ENCODE results near the gene H6PD. TPM values are rescaled to one million over a fixed set of nuclear protein-coding genes. Genes with fewer than 3 reads are reported as not detected.

The H6PD gene
- polyA plus RNA-seq, 4 donors = 35.6 to 57.0 (median 39.9) TPM

DNA sequence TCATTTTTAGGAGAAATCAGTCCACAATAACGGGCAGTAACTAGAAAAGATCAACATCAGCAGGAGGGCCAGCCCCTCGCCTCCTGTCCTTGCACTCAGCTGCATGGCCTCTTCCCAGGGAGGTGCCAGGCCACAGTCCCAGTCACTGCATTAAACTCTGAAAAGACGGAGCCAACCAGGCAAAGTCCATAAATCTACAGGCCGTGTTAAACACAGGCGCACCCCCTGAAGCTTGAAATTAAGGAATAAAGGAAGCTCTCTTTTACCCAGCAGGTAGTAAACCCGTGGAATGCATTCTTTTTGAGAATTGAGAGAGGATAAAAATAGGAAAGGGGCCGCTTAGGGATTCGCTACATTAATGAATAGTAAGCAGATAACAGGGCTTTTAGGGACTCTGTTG is 18.4 kb downstream of the H6PD start:
- no peak for DNase-seq (ENCODE audit: low read depth in 4 of 4, low spot score in 3 of 4)

DNA sequence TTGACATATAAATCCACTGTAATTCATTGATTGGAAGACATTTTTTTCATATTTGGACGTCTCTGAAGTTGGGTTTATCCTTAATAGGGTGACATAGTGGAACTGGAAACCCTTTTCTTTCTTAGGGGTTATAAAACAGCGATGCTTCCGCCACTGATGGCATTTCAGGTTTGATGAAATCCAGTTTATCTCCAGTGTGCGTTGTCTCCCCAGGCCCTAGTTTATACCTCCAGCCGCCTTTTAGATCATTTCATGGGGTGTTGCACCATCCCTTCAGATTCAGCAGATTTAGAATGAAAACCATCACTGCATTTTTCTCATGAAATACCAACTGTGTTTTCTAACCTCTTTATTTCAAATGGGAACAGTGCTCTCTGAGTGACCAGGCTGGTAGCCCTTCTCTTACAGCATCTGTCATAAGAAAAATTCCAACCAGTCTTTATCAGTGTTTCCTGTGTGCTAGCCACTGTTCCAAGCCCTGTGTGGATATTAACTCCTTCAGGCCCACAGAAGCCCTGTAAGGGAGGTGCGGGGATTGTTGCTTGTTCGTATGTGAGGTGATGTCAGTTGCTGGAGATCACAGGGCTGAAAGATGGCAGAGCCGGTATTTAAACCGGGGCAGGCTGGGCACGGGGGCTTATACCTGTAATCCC is 19.0 kb downstream of the H6PD start:
- DNase-seq (ENCODE audit: low read depth in 4 of 4, low spot score in 3 of 4) = no peak

DNA sequence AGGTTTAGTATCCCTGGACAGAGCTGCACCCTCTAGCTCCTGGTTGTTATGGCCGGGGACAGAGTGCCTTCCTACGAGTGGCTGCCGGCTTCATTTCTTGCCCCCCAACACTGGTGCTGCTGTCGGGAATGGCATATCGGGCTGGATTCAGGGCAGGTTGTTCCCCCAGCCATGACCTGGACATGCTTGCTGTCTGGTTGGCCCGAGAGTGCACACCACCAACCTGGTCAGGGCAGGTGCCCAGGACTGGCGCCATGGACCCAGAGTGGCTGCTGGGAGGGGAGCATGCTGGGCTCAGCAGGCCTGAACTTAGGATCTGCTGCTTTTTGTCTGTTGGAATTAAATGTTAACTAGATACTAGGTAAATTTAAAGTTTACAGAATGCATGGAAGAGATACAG is 21.8 kb downstream of the H6PD start:
- DNase-seq (ENCODE audit: low read depth in 4 of 4, low spot score in 3 of 4) = no peak

GRCh38 chr1:9257851-9258250 is 23.3 kb downstream of the H6PD start:
- no peak for DNase-seq (ENCODE audit: low read depth in 4 of 4, low spot score in 3 of 4)

- DNase-seq (ENCODE audit: low read depth in 4 of 4, low spot score in 3 of 4) = no peak
Observed at GRCh38 chr1:9258629-9259028, 24.1 kb downstream of the H6PD start.

DNA sequence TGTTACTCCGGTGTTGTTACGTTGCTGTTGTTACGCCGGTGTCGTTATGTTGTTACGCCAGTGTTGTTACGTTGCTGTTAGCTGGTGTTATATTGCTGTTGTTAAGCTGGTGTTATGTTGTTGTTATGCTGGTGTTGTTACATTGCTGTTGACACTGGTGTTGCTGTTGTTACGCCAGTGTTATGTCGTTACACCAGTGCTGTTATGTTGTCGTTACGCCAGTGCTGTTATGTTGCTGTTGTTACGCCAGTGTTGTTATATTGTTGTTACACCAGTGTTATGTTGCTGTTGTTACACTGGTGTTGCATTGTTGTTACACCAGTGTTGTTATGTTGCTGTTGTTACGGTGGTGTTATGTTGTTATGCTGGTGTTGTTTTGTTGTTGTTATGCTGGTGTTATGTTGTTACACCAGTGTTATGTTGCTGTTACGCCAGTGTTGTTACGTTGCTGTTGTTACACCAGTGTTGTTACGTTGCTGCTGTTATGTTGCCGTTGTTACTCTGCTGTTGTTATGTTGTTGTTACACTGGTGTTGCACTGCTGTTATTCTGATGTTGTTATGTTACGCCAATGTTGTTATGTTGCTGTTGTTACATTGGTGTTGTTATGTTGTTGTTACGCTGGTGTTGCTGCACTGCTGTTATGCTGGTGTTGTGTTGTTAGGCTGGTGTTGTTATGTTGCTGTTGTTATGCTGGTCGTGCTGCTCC is 25.6 kb downstream of the H6PD start:
- DNase-seq (ENCODE audit: low read depth in 4 of 4, low spot score in 3 of 4) = no peak

GRCh38 chr1:9261496-9261895 is 26.9 kb downstream of the H6PD start:
- DNase-seq (ENCODE audit: low read depth in 4 of 4, low spot score in 3 of 4) = no peak

GRCh38 chr1:9262096-9262986 is 27.8 kb downstream of the H6PD start:
- DNase-seq (ENCODE audit: low read depth in 4 of 4, low spot score in 3 of 4) = no peak

- no peak for DNase-seq (ENCODE audit: low read depth in 4 of 4, low spot score in 3 of 4)
Observed at GRCh38 chr1:9263276-9263855, 28.8 kb downstream of the H6PD start.

DNA sequence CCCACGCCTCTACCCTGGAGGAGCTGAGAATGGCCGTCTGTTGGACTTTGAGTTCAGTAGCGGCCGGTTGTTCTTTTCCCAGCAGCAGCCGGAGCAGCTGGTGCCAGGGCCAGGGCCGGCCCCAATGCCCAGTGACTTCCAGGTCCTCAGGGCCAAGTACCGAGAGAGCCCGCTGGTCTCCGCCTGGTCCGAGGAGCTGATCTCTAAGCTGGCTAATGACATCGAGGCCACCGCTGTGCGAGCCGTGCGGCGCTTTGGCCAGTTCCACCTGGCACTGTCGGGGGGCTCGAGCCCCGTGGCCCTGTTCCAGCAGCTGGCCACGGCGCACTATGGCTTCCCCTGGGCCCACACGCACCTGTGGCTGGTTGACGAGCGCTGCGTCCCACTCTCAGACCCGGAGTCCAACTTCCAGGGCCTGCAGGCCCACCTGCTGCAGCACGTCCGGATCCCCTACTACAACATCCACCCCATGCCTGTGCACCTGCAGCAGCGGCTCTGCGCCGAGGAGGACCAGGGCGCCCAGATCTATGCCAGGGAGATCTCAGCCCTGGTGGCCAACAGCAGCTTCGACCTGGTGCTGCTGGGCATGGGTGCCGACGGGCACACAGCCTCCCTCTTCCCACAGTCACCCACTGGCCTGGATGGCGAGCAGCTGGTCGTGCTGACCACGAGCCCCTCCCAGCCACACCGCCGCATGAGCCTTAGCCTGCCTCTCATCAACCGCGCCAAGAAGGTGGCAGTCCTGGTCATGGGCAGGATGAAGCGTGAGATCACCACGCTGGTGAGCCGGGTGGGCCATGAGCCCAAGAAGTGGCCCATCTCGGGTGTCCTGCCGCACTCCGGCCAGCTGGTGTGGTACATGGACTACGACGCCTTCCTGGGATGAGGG is 29.7 kb downstream of the H6PD start:
- no peak for DNase-seq (ENCODE audit: low read depth in 4 of 4, low spot score in 3 of 4)

DNA sequence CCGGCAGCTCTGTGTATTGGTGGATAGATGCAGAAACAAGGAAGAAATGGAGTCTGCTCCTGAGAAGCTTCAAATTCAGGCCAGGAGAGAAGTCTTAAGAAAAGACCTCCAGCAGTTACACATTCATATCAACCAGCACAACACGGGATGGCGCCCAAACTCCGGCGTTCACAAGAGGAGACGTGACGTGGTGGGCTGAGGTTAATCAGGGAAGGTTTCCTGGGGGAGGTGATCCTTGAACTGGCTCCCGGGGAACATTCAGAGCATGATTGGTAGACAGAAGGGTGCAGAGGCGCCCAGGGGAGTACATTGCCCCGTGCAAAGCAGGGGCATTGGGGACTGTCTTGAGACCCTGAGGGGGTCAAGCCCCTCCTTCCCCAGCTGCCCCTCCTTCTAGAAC is 30.5 kb downstream of the H6PD start:
- DNase-seq (ENCODE audit: low read depth in 4 of 4, low spot score in 3 of 4) = no peak

DNA sequence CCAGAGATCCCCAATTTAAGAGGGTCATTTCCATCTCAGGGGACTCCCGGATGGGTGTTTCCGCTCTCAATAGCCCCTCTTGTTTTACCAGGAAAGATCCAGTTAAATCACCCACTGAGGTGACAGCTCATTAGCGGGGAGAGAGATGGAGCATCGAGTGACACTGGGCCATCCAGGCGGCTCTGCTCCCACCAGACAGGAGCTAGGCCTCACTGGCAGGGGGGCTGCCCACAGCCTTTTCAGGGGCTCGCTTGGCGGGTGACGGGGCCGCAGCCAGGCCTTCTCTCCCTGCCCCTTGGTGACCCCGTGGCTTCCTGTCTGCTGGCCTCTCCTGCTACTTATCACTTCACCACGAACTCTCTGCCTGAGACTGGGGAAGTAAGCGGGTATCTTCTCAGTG is 31.4 kb downstream of the H6PD start:
- no peak for DNase-seq (ENCODE audit: low read depth in 4 of 4, low spot score in 3 of 4)

GRCh38 chr1:9267352-9267686 is 32.7 kb downstream of the H6PD start:
- no peak for DNase-seq (ENCODE audit: low read depth in 4 of 4, low spot score in 3 of 4)

GRCh38 chr1:9267827-9268581 is 33.4 kb downstream of the H6PD start:
- no peak for DNase-seq (ENCODE audit: low read depth in 4 of 4, low spot score in 3 of 4)

- DNase-seq (ENCODE audit: low read depth in 4 of 4, low spot score in 3 of 4) = no peak
Observed at GRCh38 chr1:9269078-9269501, 34.5 kb downstream of the H6PD start.

DNA sequence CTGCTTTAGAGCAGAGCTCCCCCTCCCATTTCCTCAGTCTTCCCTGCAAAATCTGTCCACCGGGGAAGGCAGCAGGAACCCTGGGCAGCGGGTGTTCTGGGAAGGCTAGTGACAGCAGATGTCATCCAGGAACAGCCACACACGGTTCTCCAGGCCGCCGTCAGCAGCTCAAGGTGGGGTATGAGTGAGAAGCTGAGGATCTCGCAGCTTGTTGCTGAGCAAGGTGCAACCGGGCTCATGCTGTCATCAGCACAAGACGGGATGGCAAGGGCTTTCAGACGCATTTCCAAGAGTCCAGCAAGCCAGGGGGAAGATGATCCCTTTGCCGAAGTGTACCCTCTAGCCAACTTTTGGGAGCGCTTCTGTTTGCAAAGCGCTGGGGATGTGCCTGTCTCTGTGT is 35.1 kb downstream of the H6PD start:
- no peak for DNase-seq (ENCODE audit: low read depth in 4 of 4, low spot score in 3 of 4)

DNA sequence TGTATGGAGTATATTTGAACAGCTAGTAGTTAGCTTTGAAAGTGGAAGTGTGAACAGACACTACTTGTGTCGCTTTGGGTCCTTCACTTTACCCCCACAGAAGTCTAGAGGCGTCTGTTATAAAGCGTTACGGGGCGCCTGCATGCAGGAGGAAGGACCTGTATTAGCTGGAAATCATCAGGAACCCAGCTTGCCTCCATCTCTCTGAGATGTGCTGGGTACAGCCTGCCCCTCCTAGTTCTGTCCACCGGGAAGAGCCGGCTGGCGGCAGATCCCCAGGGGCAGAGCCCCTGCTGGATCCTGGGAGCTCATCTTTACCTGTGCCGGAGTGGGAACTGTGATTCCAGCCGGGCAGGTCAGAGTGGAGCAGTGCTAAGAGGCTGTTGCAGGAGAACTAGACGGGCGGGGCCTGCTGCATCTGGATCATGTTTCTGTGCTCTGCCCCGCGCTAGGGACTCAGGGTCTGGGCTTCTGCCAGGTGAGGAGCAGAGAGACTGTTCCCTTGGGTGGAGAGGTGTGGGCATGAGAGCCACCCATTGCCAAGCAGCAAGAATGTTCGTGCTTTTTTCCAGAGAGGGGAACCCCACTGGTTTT is 35.8 kb downstream of the H6PD start:
- DNase-seq (ENCODE audit: low read depth in 4 of 4, low spot score in 3 of 4) = no peak

GRCh38 chr1:9271283-9271682 is 36.7 kb downstream of the H6PD start:
- DNase-seq (ENCODE audit: low read depth in 4 of 4, low spot score in 3 of 4) = no peak

Data from left renal pelvis (tissue), 4 donors.